T-helper 1 cell (primary cell): ENCODE results near the gene SWT1.
A peak's percentile ranks its signal among the peaks of the same experiment; 100 is the strongest.

Experiments used
- DNase-seq, 5 donors: peaks; one replicate each; pipeline ENCODE4 v3.0.0-alpha.2; 2012 to 2020

Gene SWT1

GRCh38 chr1:185325413-185325812 is 168.4 kb downstream of the SWT1 start:
- no peak for DNase-seq

GRCh38 chr1:185328255-185328654 is 171.3 kb downstream of the SWT1 start:
- no peak for DNase-seq

- no peak for DNase-seq
Observed at GRCh38 chr1:185334182-185334581, 177.2 kb downstream of the SWT1 start.

- DNase-seq: no peak
Observed at GRCh38 chr1:185337246-185337645, 180.3 kb downstream of the SWT1 start.

- peak in 2 of 5 donors; percentile 10 to 75 for DNase-seq
Observed at GRCh38 chr1:185338719-185339622, 182.0 kb downstream of the SWT1 start.

- no peak for DNase-seq
Observed at GRCh38 chr1:185341196-185341781, 184.3 kb downstream of the SWT1 start.
